ENCODE data around the gene SLC24A3.

- TF ChIP-seq POLR2A (IDR thresholded peaks at IDR 0.05) (no peak), CTCF (IDR thresholded peaks at IDR 0.05) (no peak)
These were observed 275.0 kb downstream of the SLC24A3 start for GRCh38 chr20:19487420-19487819.

Measured in heart left ventricle (tissue), 13 donors.